HFF-Myc (cell line): ENCODE data around the gene WWOX.

Source experiments
- DNase-seq: peaks from one replicate; pipeline ENCODE4 v3.0.0-alpha.2; 2011; ENCODE audit warnings: low read depth; ENCODE audit errors: extremely low read depth
- H3K4me3 ChIP-seq: replicated peaks from 2 replicates; pipeline ENCODE4 v1.5.1; 2011; ENCODE audit warnings: low read depth, mild to moderate bottlenecking, control low read depth, low read length
- CTCF ChIP-seq: IDR thresholded peaks from 2 replicates; pipeline ENCODE4 v1.5.1; 2012; ENCODE audit warnings: mild to moderate bottlenecking, low read depth, low read length, control low read depth; ENCODE audit errors: missing control alignments

WWOX gene

DNA sequence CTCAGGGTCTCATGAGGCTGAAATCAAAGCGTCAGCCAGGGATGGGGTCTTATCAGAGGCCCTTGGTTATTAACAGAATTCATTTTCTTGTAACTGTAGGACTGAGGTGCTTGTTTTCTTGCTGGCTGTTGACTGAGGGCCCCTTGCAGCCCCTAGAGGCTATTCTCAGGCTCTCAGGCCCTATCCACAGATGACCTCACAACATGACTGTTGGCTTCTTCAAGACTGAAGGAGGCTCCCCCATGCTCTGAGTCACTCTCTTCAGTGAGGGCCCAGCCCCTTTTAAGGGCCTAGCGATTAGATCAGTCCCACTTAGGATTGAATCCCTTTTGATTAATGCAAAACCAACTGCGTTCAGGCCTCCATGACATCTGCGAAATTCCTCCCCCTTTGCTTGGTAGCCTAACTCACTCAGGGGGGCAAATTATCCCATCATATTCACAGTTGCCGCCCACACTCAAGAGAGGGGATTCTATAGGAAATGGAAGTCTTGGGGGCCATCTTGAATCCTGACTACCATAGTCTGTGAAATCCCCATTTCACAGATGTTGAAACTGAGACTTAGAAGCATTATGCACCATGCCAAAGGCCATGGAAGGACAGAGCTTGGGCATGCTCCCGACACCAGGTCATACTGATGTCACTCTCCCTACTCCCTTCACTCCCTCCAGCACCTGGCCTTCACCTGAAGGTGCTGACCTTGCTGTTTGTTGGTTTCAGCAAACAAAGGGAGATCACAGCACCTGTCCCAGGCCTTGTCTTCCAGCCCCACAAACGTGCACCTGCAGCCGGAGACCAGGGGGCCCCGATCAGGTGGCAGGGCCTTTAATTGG lies 908.8 kb downstream of the WWOX start:
- DNase-seq: no peak
- TF ChIP-seq CTCF: no peak
- H3K4me3 ChIP-seq: no peak overlapping the region

DNA sequence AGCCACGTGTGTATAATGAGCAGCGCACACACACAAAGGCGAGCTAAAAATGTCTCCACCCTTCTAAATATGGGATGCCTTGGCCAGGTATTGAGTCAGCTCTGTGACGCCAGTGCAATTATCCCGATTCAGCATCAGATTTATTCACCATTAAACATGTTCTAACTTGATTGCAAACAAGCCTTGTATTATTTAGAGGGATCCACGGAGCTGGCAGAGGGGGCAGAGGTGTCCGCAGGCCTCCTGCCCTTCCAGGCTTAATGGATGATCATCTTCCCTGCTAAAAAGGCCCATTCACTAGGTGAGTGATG lies 909.4 kb downstream of the WWOX start:
- no peak for DNase-seq
- TF ChIP-seq CTCF: no peak
- no peak overlapping the region for H3K4me3 ChIP-seq

- no peak for TF ChIP-seq CTCF
- H3K4me3 ChIP-seq: no peak overlapping the region
- DNase-seq: no peak
Measured at GRCh38 chr16:79009896-79010295, 910.4 kb downstream of the WWOX start.

- TF ChIP-seq CTCF: no peak
- no peak for DNase-seq
- H3K4me3 ChIP-seq: no peak overlapping the region
Measured at GRCh38 chr16:79011282-79011681, 911.8 kb downstream of the WWOX start.

GRCh38 chr16:79012671-79013434 lies 913.4 kb downstream of the WWOX start:
- TF ChIP-seq CTCF: no peak

DNA sequence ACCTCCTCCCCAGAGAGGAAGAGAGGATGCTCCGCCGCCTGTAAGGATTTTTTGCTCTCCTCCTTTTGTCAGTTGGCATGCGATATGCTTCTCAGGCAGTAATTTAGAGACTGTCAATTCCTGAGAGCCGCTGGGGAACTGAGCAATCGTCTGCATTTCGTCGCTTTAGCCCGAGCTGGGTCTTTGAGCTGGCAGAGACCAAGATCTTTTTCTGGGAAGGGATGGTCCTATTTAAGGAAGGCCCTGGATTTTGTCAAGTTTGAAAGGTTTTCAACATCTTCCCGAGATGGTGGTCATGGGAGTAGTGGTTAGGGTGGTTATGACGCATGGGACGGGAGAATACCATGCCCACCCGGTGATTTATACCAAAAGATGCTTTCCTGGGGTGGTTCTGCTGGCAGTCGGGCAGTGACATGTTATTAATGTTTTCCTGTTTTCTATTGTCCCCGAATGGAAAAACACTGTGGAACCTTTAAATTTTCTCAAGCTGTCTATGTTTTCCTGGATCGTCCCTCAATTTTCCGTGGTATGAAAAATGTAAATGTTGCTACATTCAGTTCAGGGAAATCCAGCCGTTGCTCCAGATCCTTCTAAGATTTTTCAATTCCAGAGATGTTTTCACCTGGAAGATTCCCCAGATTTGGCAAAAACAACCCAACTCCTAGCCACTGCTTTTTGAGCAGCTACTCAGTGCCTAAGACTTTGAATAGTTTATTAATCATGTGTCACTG lies 914.6 kb downstream of the WWOX start:
- DNase-seq: no peak
- H3K4me3 ChIP-seq: no peak overlapping the region
- no peak for TF ChIP-seq CTCF

More at GRCh38 chr16:79012671-79013434, 913.4 kb downstream of the WWOX start:
- DNase-seq: no peak
- no peak overlapping the region for H3K4me3 ChIP-seq
